GM19395 (cell line): ENCODE results near the gene MS4A4A.
"Not testable (repeated sequence)": the region's sequence is repeated elsewhere in the genome, so short reads cannot be mapped to it uniquely, and the experiment has no call there.

ENCODE experiments used
- ATAC-seq: cut with Tn5 transposase; IDR thresholded peaks from one replicate; pipeline ENCODE4 v1.9.1; 2021; ENCODE audit warnings: mild to moderate bottlenecking, moderate library complexity; ENCODE audit not compliant: unreplicated experiment

Gene MS4A4A

GRCh38 chr11:60301178-60301577 is 20.7 kb downstream of the MS4A4A start:
- ATAC-seq = no peak

- ATAC-seq = not testable (repeated sequence)
Measured at GRCh38 chr11:60301884-60302283, 21.4 kb downstream of the MS4A4A start.

GRCh38 chr11:60303661-60304060 is 23.2 kb downstream of the MS4A4A start:
- ATAC-seq = no peak

GRCh38 chr11:60305906-60306619 is 25.6 kb downstream of the MS4A4A start:
- no peak for ATAC-seq

GRCh38 chr11:60307507-60308195 is 27.2 kb downstream of the MS4A4A start:
- no peak for ATAC-seq

GRCh38 chr11:60310407-60310998 is 30.0 kb downstream of the MS4A4A start:
- peak; percentile 70 for ATAC-seq

- ATAC-seq = no peak
Measured at GRCh38 chr11:60314635-60315321, 34.3 kb downstream of the MS4A4A start.

GRCh38 chr11:60315871-60316270 is 35.4 kb downstream of the MS4A4A start:
- no peak for ATAC-seq

- no peak for ATAC-seq
Measured at GRCh38 chr11:60316317-60316716, 35.9 kb downstream of the MS4A4A start.

GRCh38 chr11:60318726-60319125 is 38.3 kb downstream of the MS4A4A start:
- ATAC-seq = no peak

- no peak for ATAC-seq
Measured at GRCh38 chr11:60321051-60321450, 40.6 kb downstream of the MS4A4A start.

GRCh38 chr11:60326955-60327354 is 46.5 kb downstream of the MS4A4A start, which contains the start of gene MS4A6E:
MS4A6E (plus strand) TSS chr11:60327255; CDS start chr11:60334896, 7,641 bp downstream.
- ATAC-seq = no peak

GRCh38 chr11:60328460-60328859 is 48.0 kb downstream of the MS4A4A start:
- no peak for ATAC-seq

GRCh38 chr11:60332846-60333245 is 52.4 kb downstream of the MS4A4A start:
- ATAC-seq = no peak

- peak; percentile 76 for ATAC-seq
Measured at GRCh38 chr11:60334005-60334620, 53.6 kb downstream of the MS4A4A start.

- peak; percentile 28 for ATAC-seq
Measured at GRCh38 chr11:60336767-60337391, 56.4 kb downstream of the MS4A4A start.

GRCh38 chr11:60338053-60338452 is 57.6 kb downstream of the MS4A4A start:
- no peak for ATAC-seq

- no peak for ATAC-seq
Measured at GRCh38 chr11:60339356-60339755, 58.9 kb downstream of the MS4A4A start.

- no peak for ATAC-seq
Measured at GRCh38 chr11:60343094-60343704, 62.7 kb downstream of the MS4A4A start.

- ATAC-seq = no peak
Measured at GRCh38 chr11:60344146-60344545, 63.7 kb downstream of the MS4A4A start.
